DOHH2 (cell line): ENCODE results near the gene LBH.

Experiments used
- H3F3A ChIP-seq: fragments of 200-600 bp; sonication (generic), shearing (Covaris generic); 2 replicates; pipeline ENCODE4 v1.6.0; 2016; ENCODE audit warnings: antibody characterized with exemption, mild to moderate bottlenecking; ENCODE audit not compliant: control insufficient read depth, insufficient read depth
- H3K27ac ChIP-seq: fragments of 200-600 bp; sonication (generic); 2 replicates; pipeline ENCODE4 v1.5.1; 2014; ENCODE audit warnings: low read depth, mild to moderate bottlenecking, low read length, moderate library complexity
- H3K27me3 ChIP-seq: fragments of 200-600 bp; sonication (generic); 2 replicates; pipeline ENCODE4 v1.6.1; 2014; ENCODE audit warnings: mild to moderate bottlenecking, low read length, mixed read lengths; ENCODE audit not compliant: control insufficient read depth
- H3K36me3 ChIP-seq: fragments of 200-600 bp; sonication (generic); 2 replicates; pipeline ENCODE4 v1.6.1; 2014; ENCODE audit warnings: mild to moderate bottlenecking, low read length, moderate library complexity, mixed read lengths; ENCODE audit not compliant: control insufficient read depth
- H3K4me1 ChIP-seq: fragments of 200-600 bp; sonication (generic); 2 replicates; pipeline ENCODE4 v1.6.1; 2014; ENCODE audit warnings: mild to moderate bottlenecking, low read length, mixed read lengths; ENCODE audit not compliant: control insufficient read depth
- H3K4me2 ChIP-seq: fragments of 200-600 bp; sonication (generic); 2 replicates; pipeline ENCODE4 v1.6.0; 2014; ENCODE audit warnings: mild to moderate bottlenecking, low read length, moderate library complexity
- H3K4me3 ChIP-seq: fragments of 200-600 bp; sonication (generic); 2 replicates; pipeline ENCODE4 v1.5.1; 2014; ENCODE audit warnings: mild to moderate bottlenecking, low read length, mixed read lengths
- H3K79me2 ChIP-seq: fragments of 200-600 bp; sonication (generic); 2 replicates; pipeline ENCODE4 v1.6.1; 2014; ENCODE audit warnings: mild to moderate bottlenecking, low read length, mixed read lengths; ENCODE audit not compliant: control insufficient read depth
- H3K9me2 ChIP-seq: fragments of 200-600 bp; sonication (generic); replicated peaks from 2 replicates; pipeline ENCODE4 v1.6.1; 2014; ENCODE audit warnings: mild to moderate bottlenecking, low read length, mixed read lengths; ENCODE audit not compliant: control insufficient read depth
- H3K9me3 ChIP-seq: fragments of 200-600 bp; sonication (generic); 2 replicates; pipeline ENCODE4 v1.6.1; 2014; ENCODE audit warnings: antibody characterized with exemption, low read length, mixed read lengths; ENCODE audit not compliant: control insufficient read depth, insufficient read depth
- H4K20me1 ChIP-seq: fragments of 200-600 bp; sonication (generic); 2 replicates; pipeline ENCODE4 v1.6.0; 2014; ENCODE audit warnings: low read depth, mild to moderate bottlenecking, antibody characterized with exemption, low read length, moderate library complexity; ENCODE audit not compliant: control insufficient read depth, insufficient read depth
- CTCF ChIP-seq: fragments of 200-600 bp; sonication (generic); IDR thresholded peaks from one replicate; pipeline ENCODE4 v1.5.1; 2014; ENCODE audit warnings: antibody characterized with exemption, mild to moderate bottlenecking, low read depth, low read length; ENCODE audit not compliant: poor library complexity, severe bottlenecking
- EZH2phosphoT487 ChIP-seq: fragments of 200-600 bp; sonication (generic); IDR thresholded peaks from 2 replicates; pipeline ENCODE4 v1.6.1; 2017; ENCODE audit warnings: borderline replicate concordance, mild to moderate bottlenecking, antibody characterized with exemption, low read length, moderate library complexity, mixed read lengths

The LBH gene

GRCh38 chr2:30208453-30208852 lies 22.9 kb upstream of the LBH start:
- Histone ChIP-seq H3K9me2 (no peaks in the 10 kb centered on the region), H3K4me2 (no peak overlapping the region), H3K27ac (no peak overlapping the region), H3K36me3 (no peaks in the 10 kb centered on the region), H3K27me3 (peaks cover 7% of the 10 kb centered on the region; the same call in 1 of the 2 replicates), H3F3A (no peaks in the 10 kb centered on the region), H3K4me3 (no peak overlapping the region), H3K9me3 (no peaks in the 10 kb centered on the region), H4K20me1 (no peaks in the 10 kb centered on the region), H3K79me2 (no peaks in the 10 kb centered on the region), H3K4me1 (no peaks in the 10 kb centered on the region)
- TF ChIP-seq CTCF, result peak; percentile 78
- TF ChIP-seq EZH2phosphoT487, result no peak

- Histone ChIP-seq H3K4me2 (no peak overlapping the region), H3K79me2 (no peaks in the 10 kb centered on the region), H3K9me3 (no peaks in the 10 kb centered on the region), H4K20me1 (no peaks in the 10 kb centered on the region), H3K9me2 (no peaks in the 10 kb centered on the region), H3K36me3 (no peaks in the 10 kb centered on the region), H3K4me1 (no peaks in the 10 kb centered on the region), H3K27me3 (peaks cover 7% of the 10 kb centered on the region; the same call in 1 of the 2 replicates), H3F3A (no peaks in the 10 kb centered on the region), H3K27ac (no peak overlapping the region), H3K4me3 (no peak overlapping the region)
- TF ChIP-seq CTCF, result no peak
- no peak for TF ChIP-seq EZH2phosphoT487
Measured at GRCh38 chr2:30209227-30209626, 22.1 kb upstream of the LBH start.

GRCh38 chr2:30213326-30213725 lies 18.0 kb upstream of the LBH start:
- Histone ChIP-seq H3K4me1 (peaks cover 11% of the 10 kb centered on the region), H3F3A (no peaks in the 10 kb centered on the region), H3K27me3 (no peaks in the 10 kb centered on the region), H3K27ac (no peak overlapping the region), H3K79me2 (no peaks in the 10 kb centered on the region), H3K9me2 (no peaks in the 10 kb centered on the region), H3K4me2 (no peak overlapping the region), H3K4me3 (no peak overlapping the region), H4K20me1 (no peaks in the 10 kb centered on the region), H3K36me3 (no peaks in the 10 kb centered on the region), H3K9me3 (no peaks in the 10 kb centered on the region)
- no peak for TF ChIP-seq CTCF
- no peak for TF ChIP-seq EZH2phosphoT487
